Measurements from ENCODE around the gene PAPLN. TPM values are rescaled to one million over a fixed set of nuclear protein-coding genes. Genes with fewer than 3 reads are reported as not detected.

The PAPLN gene
- total and polyA plus RNA-seq, 2 experiments from 2014 or later: 2.8 to 13.2 TPM

DNA sequence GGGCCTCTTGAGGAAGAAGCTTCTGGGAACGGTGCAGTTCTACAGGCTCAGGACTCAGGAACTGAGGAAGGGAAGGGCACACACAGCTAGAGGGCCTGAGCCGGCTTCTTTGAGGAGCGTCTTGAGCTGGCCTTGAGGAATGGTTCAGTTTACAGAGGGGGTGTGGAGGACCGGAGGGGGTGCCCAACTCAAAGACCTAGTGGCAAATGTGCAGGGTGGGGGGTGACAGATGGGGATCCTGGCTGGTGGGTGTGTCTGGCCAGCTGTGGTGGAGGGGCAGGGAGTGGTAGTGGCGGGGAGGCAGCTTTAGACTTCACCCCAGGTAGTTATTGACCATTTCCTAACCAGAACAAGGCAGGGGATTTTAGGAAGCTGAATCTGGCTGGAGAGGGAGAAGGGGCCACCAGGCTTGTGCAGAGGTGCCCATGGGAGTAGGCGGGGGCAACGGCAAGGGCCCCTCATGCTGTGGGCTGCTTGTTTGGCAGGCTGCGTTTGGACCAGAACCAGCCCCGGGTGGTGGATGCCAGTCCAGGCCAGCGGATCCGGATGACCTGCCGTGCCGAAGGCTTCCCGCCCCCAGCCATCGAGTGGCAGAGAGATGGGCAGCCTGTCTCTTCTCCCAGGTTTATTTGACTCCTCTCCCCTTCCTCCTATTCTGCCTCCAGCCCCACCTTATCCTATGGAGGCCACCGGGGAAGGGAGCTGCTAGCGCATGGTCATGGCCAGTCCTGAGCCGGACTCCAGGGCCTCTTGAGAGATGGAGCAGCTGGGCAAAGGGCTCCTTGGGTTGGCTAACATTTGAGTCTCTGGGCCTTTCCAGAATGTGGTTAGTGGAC, 27.8 kb downstream of the PAPLN start (continued):
- TF ChIP-seq, protein P1, sequence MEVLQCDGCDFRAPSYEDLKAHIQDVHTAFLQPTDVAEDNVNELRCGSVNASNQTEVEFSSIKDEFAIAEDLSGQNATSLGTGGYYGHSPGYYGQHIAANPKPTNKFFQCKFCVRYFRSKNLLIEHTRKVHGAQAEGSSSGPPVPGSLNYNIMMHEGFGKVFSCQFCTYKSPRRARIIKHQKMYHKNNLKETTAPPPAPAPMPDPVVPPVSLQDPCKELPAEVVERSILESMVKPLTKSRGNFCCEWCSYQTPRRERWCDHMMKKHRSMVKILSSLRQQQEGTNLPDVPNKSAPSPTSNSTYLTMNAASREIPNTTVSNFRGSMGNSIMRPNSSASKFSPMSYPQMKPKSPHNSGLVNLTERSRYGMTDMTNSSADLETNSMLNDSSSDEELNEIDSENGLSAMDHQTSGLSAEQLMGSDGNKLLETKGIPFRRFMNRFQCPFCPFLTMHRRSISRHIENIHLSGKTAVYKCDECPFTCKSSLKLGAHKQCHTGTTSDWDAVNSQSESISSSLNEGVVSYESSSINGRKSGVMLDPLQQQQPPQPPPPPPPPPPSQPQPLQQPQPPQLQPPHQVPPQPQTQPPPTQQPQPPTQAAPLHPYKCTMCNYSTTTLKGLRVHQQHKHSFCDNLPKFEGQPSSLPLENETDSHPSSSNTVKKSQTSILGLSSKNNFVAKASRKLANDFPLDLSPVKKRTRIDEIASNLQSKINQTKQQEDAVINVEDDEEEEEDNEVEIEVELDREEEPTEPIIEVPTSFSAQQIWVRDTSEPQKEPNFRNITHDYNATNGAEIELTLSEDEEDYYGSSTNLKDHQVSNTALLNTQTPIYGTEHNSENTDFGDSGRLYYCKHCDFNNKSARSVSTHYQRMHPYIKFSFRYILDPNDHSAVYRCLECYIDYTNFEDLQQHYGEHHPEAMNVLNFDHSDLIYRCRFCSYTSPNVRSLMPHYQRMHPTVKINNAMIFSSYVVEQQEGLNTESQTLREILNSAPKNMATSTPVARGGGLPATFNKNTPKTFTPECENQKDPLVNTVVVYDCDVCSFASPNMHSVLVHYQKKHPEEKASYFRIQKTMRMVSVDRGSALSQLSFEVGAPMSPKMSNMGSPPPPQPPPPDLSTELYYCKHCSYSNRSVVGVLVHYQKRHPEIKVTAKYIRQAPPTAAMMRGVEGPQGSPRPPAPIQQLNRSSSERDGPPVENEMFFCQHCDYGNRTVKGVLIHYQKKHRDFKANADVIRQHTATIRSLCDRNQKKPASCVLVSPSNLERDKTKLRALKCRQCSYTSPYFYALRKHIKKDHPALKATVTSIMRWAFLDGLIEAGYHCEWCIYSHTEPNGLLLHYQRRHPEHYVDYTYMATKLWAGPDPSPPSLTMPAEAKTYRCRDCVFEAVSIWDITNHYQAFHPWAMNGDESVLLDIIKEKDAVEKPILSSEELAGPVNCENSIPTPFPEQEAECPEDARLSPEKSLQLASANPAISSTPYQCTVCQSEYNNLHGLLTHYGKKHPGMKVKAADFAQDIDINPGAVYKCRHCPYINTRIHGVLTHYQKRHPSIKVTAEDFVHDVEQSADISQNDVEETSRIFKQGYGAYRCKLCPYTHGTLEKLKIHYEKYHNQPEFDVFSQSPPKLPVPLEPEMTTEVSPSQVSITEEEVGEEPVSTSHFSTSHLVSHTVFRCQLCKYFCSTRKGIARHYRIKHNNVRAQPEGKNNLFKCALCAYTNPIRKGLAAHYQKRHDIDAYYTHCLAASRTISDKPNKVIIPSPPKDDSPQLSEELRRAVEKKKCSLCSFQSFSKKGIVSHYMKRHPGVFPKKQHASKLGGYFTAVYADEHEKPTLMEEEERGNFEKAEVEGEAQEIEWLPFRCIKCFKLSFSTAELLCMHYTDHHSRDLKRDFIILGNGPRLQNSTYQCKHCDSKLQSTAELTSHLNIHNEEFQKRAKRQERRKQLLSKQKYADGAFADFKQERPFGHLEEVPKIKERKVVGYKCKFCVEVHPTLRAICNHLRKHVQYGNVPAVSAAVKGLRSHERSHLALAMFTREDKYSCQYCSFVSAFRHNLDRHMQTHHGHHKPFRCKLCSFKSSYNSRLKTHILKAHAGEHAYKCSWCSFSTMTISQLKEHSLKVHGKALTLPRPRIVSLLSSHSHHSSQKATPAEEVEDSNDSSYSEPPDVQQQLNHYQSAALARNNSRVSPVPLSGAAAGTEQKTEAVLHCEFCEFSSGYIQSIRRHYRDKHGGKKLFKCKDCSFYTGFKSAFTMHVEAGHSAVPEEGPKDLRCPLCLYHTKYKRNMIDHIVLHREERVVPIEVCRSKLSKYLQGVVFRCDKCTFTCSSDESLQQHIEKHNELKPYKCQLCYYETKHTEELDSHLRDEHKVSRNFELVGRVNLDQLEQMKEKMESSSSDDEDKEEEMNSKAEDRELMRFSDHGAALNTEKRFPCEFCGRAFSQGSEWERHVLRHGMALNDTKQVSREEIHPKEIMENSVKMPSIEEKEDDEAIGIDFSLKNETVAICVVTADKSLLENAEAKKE (CRISPR knock-in tag; IDR thresholded peaks at IDR 0.05): no peak

DNA sequence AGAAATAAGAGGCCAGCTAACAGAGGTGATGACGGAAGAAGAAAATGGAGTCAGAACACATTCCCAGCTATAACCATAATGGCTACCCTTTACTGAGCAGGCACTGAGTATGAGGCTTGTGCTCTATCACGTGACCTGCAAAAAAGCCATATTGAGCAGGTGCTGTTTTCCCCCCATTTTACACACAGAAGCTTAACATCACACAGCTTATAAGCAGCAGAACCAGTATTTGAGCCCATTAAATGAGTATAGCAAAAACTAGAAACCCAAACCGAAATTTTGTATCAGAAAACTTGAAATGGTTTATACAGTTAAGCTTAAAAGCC, 28.4 kb downstream of the PAPLN start:
- Mint-ChIP-seq H3K9me3 (no peaks in the 10 kb centered on the region), H3K4me3 (no peak overlapping the region), H3K4me1 (peaks cover 3% of the 10 kb centered on the region), H3K36me3 (ENCODE audit: low read depth) (peaks cover 13% of the 10 kb centered on the region), H3K27me3 (ENCODE audit: insufficient read depth, low read depth, poor library complexity) (peaks cover 8% of the 10 kb centered on the region), H3K27ac (no peak overlapping the region)
- no peak for DNase-seq (ENCODE audit: low spot score)
- Histone ChIP-seq H3K4me1 (ENCODE audit: insufficient read depth) (peaks cover 4% of the 10 kb centered on the region), H3K27me3 (ENCODE audit: insufficient read depth) (no peaks in the 10 kb centered on the region), H3K9me2 (ENCODE audit: insufficient read depth) (no peaks in the 10 kb centered on the region), H3F3A (replicated peaks; ENCODE audit: low read depth) (0 out of 2 replicates have a peak, but pooled peaks cover 5% of the 10 kb centered on the region), H4K20me1 (replicated peaks; ENCODE audit: insufficient read depth) (no peaks in the 10 kb centered on the region), H3K36me3 (ENCODE audit: insufficient read depth) (no peaks in the 10 kb centered on the region; the same call in 1 of the 2 replicates), H3K79me2 (replicated peaks; ENCODE audit: insufficient read depth) (no peaks in the 10 kb centered on the region), H3K4me2 (no peak overlapping the region), H3K27ac (ENCODE audit: low read depth) (no peak overlapping the region), H3K4me3 (no peak overlapping the region), H2AFZ (no peak overlapping the region)
- ATAC-seq: no peak
- TF ChIP-seq, protein P2, sequence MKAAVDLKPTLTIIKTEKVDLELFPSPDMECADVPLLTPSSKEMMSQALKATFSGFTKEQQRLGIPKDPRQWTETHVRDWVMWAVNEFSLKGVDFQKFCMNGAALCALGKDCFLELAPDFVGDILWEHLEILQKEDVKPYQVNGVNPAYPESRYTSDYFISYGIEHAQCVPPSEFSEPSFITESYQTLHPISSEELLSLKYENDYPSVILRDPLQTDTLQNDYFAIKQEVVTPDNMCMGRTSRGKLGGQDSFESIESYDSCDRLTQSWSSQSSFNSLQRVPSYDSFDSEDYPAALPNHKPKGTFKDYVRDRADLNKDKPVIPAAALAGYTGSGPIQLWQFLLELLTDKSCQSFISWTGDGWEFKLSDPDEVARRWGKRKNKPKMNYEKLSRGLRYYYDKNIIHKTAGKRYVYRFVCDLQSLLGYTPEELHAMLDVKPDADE (IDR thresholded peaks at IDR 0.05): no peak
- TF ChIP-seq NANOG (IDR thresholded peaks at IDR 0.05; ENCODE audit: borderline replicate concordance) (no peak), ZNF114 (CRISPR knock-in tag; IDR thresholded peaks at IDR 0.05) (no peak)
- TF ChIP-seq, protein P1 (CRISPR knock-in tag; IDR thresholded peaks at IDR 0.05): no peak

All from GM23338 (cell line).